Endometrial microvascular endothelial cells (primary cell): ENCODE data around the gene ZNF490. TPM values are rescaled to one million over a fixed set of nuclear protein-coding genes. Genes with fewer than 3 reads are reported as not detected.

Experiments
- in situ Hi-C: cut with HindIII; loops from 2 replicates; pipeline ENCODE4 v1.10.0; 2017; ENCODE audit warnings: low sequenced_read_pairs, low pct_unique_long_range_greater_than_20kb; ENCODE audit errors: inconsistent ontology term
- total RNA-seq: library from RNA; depleted of rRNA; stranded (reverse); fragments of >200 nt; gene quantifications from one replicate; pipeline ENCODE4 v1.2.3, GENCODE V29; 2015; ENCODE audit errors: inconsistent ontology term

Gene ZNF490
- total RNA-seq, 1 donor from 2014 or later: 3.2 TPM

- in situ Hi-C loops: no loop called here
These were observed 59.4 kb downstream of the ZNF490 start, which contains the start of gene ZNF564 for GRCh38 chr19:12551060-12551832. Gene ZNF564, minus strand, starts transcription at chr19:12551482. Its CDS starts 150 bp downstream, at chr19:12551332.

GRCh38 chr19:12546903-12547302, 63.7 kb downstream of the ZNF490 start:
- in situ Hi-C loops: no loop called here

GRCh38 chr19:12546068-12546467, 64.5 kb downstream of the ZNF490 start:
- in situ Hi-C loops: no loop called here

- in situ Hi-C loops: no loop called here
These were observed 65.3 kb downstream of the ZNF490 start for GRCh38 chr19:12545267-12545666.

GRCh38 chr19:12544401-12544876, 66.2 kb downstream of the ZNF490 start:
- in situ Hi-C loops: no loop called here

GRCh38 chr19:12543855-12544254, 66.8 kb downstream of the ZNF490 start:
- in situ Hi-C loops: no loop called here

Other genes with a start within 250 kb of the ZNF490 start
- gene ZNF442, start 245.1 kb downstream of the ZNF490 start, total RNA-seq: 0.09 TPM
- 5.3 TPM for gene ZNF799, start 209.5 kb downstream of the ZNF490 start, total RNA-seq
- 3.7 TPM for gene ZNF443, start 169.8 kb downstream of the ZNF490 start, total RNA-seq
- gene ZNF709, start 126.0 kb downstream of the ZNF490 start, total RNA-seq: 2.6 TPM
- 2.9 TPM for gene ZNF564, start 59.3 kb downstream of the ZNF490 start, total RNA-seq
- gene ZNF791, start 107 bp upstream of the ZNF490 start, total RNA-seq: 10.0 TPM
- gene MAN2B1, start 55.9 kb upstream of the ZNF490 start, total RNA-seq: 58.4 TPM
- 5.5 TPM for gene WDR83, start 56.0 kb upstream of the ZNF490 start, total RNA-seq
- gene DHPS, start 71.1 kb upstream of the ZNF490 start, total RNA-seq: 86.4 TPM
- gene GNG14, start 77.2 kb upstream of the ZNF490 start, total RNA-seq: not detected
- 7.2 TPM for gene FBXW9, start 85.8 kb upstream of the ZNF490 start, total RNA-seq
- gene TNPO2, start 113.1 kb upstream of the ZNF490 start, total RNA-seq: 23.1 TPM
- gene TRIR, start 123.9 kb upstream of the ZNF490 start, total RNA-seq: 359 TPM
- 131 TPM for gene GET3, start 126.7 kb upstream of the ZNF490 start, total RNA-seq
- gene BEST2, start 141.0 kb upstream of the ZNF490 start, total RNA-seq: not detected
- 6.6 TPM for gene HOOK2, start 164.7 kb upstream of the ZNF490 start, total RNA-seq
- gene JUNB, start 180.7 kb upstream of the ZNF490 start, total RNA-seq: 19.7 TPM
- 259 TPM for gene PRDX2, start 191.0 kb upstream of the ZNF490 start, total RNA-seq
- not detected for gene THSD8, start 191.3 kb upstream of the ZNF490 start, total RNA-seq
- 40.8 TPM for gene RNASEH2A, start 195.8 kb upstream of the ZNF490 start, total RNA-seq
- not detected for gene RTBDN, start 223.8 kb upstream of the ZNF490 start, total RNA-seq
- gene MAST1, start 227.7 kb upstream of the ZNF490 start, total RNA-seq: 0.09 TPM